ENCODE data around the gene ODAD2. TPM values are rescaled to one million over a fixed set of nuclear protein-coding genes. Genes with fewer than 3 reads are reported as not detected.

Gene ODAD2
- total and polyA plus RNA-seq, 2 of the 8 experiments (the other 6 are each of a cell fraction or from before 2014, with no cell fraction given) = 0.95 to 4.3 TPM

- no peaks in the 10 kb centered on the region for H3K79me1 ChIP-seq (ENCODE audit: low read depth, low read length)
- no peak overlapping the region for H3K27ac ChIP-seq (ENCODE audit: low read depth, low read length)
- no peak for TF ChIP-seq POU5F1 (IDR thresholded peaks at IDR 0.05; ENCODE audit: low read depth, low read length)
- TF ChIP-seq ASH2L (IDR thresholded peaks at IDR 0.05; ENCODE audit: low read length) = no peak
- TF ChIP-seq POLR2A (IDR thresholded peaks at IDR 0.05; ENCODE audit: control extremely low read depth in 1 of 2, low read depth in 2 of 2, low read length in 2 of 2) = no peak
- no peak for TF ChIP-seq RAD21 (IDR thresholded peaks at IDR 0.05 in 1 of 2, conservative IDR thresholded peaks at IDR 0.05 in 1 of 2; ENCODE audit: low read depth in 2 of 2, low read length in 2 of 2)
- TF ChIP-seq TBP (IDR thresholded peaks at IDR 0.05; ENCODE audit: low read depth, low read length) = no peak
- H3K18ac ChIP-seq (ENCODE audit: extremely low read depth, low read length) = no peak overlapping the region
- POLR2A ChIA-PET (ENCODE audit: partially characterized antibody) = no interaction called here
- 94% methylated on average over 2 of the region's 2 CpGs; no CpG with 5 or more reads in 1 of the 2 experiments for WGBS, 2 experiments (ENCODE audit: extremely low coverage in 1 of 2, insufficient coverage in 1 of 2, insufficient read length in 1 of 2, insufficient replicate concordance in 2 of 2, low coverage in 1 of 2, low lambda C conversion rate in 2 of 2, missing lambda C conversion rate in 1 of 2)
- H3K9ac ChIP-seq (replicated peaks in 1 of 4; ENCODE audit: extremely low read depth in 1 of 4, low read depth in 3 of 4, low read length in 3 of 4) = 0 out of 7 replicates have a peak overlapping the region, but pooled peaks of 1 of the 4 experiments have one; percentile 30
- no peak overlapping the region for H4K8ac ChIP-seq (ENCODE audit: extremely low read depth, insufficient read depth, low read length)
- no peak overlapping the region for H2BK120ac ChIP-seq (replicated peaks; ENCODE audit: low read depth, low read length)
- H3K36me3 ChIP-seq (ENCODE audit: control insufficient read depth in 2 of 4, insufficient read depth in 4 of 4, low read length in 3 of 4) = no peaks in the 10 kb centered on the region
- no peak overlapping the region for H3K56ac ChIP-seq (replicated peaks; ENCODE audit: insufficient read length, low read depth, low read length)
- DNase-seq (ENCODE audit: low read depth in 1 of 2, low spot score in 2 of 2) = no peak
- no peak overlapping the region for H2AK5ac ChIP-seq (ENCODE audit: low read depth, low read length)
- no peak for FAIRE-seq
- no peaks in the 10 kb centered on the region for H3K4me1 ChIP-seq (replicated peaks in 1 of 4; ENCODE audit: control insufficient read depth in 3 of 4, insufficient read depth in 4 of 4, low read length in 3 of 4)
- H4K5ac ChIP-seq (ENCODE audit: insufficient read length, low read depth, low read length) = no peak overlapping the region
- H2BK15ac ChIP-seq (ENCODE audit: low read length) = no peak overlapping the region
- H2BK5ac ChIP-seq (ENCODE audit: low read depth, low read length) = no peak overlapping the region
- H3K9me3 ChIP-seq (ENCODE audit: insufficient read depth in 2 of 2, low read depth in 1 of 2, low read length in 1 of 2) = no peaks in the 10 kb centered on the region
- H3K4ac ChIP-seq (replicated peaks; ENCODE audit: insufficient read length, low read depth, low read length) = no peak overlapping the region
- no peak overlapping the region for H3K14ac ChIP-seq (ENCODE audit: insufficient read length)
- H3K4me2 ChIP-seq (ENCODE audit: insufficient read depth in 1 of 2, low read depth in 2 of 2, low read length in 2 of 2) = no peak overlapping the region
- H4K91ac ChIP-seq (replicated peaks; ENCODE audit: insufficient read length, low read length) = no peak overlapping the region
- H3K27me3 ChIP-seq (replicated peaks in 1 of 4; ENCODE audit: control insufficient read depth in 3 of 4, extremely low read depth in 1 of 4, insufficient read depth in 3 of 4, low read length in 3 of 4) = no peaks in the 10 kb centered on the region
- H2AFZ ChIP-seq (ENCODE audit: low read length) = no peak overlapping the region
- H3K23me2 ChIP-seq (ENCODE audit: low read depth, low read length) = no peaks in the 10 kb centered on the region
- H3K4me3 ChIP-seq (ENCODE audit: extremely low read depth in 1 of 4, insufficient read depth in 2 of 4, low read depth in 3 of 4, low read length in 4 of 4) = no peak overlapping the region
- H3K79me2 ChIP-seq (ENCODE audit: control insufficient read depth in 1 of 2, insufficient read depth in 2 of 2, low read length in 2 of 2) = no peaks in the 10 kb centered on the region
- no peaks in the 10 kb centered on the region for H4K20me1 ChIP-seq (replicated peaks in 1 of 2; ENCODE audit: control insufficient read depth in 1 of 2, insufficient read depth in 2 of 2, low read length in 2 of 2)
- CTCF ChIA-PET (ENCODE audit: partially characterized antibody) = no interaction called here
- H3K23ac ChIP-seq (ENCODE audit: insufficient read length) = no peak overlapping the region
- H2BK20ac ChIP-seq (ENCODE audit: low read length) = no peak overlapping the region
- H2BK12ac ChIP-seq (ENCODE audit: low read depth, low read length) = no peak overlapping the region; the same call in 1 of the 2 replicates
Observed at GRCh38 chr10:27889518-27889917, 109.4 kb downstream of the ODAD2 start.

All from H1 (cell line).